Panc1 (cell line): ENCODE results near the gene CBX2. TPM values are rescaled to one million over a fixed set of nuclear protein-coding genes. Genes with fewer than 3 reads are reported as not detected.

Source experiments
- ATAC-seq: fragments of 200-7000 bp; cut with Tn5 transposase; 2 replicates; pipeline ENCODE4 v1.9.1; 2020; ENCODE audit warnings: mild to moderate bottlenecking, moderate library complexity
- BruUV-seq: library from RNA; stranded (reverse); fragments of 400-500 nt; replicated peaks from 2 replicates; lab custom pipeline; 2021; lab: Mats Ljungman, UMichigan
- CTCF ChIA-PET: fragments of 300-600 bp; sonication (Branson Sonifier 250); formaldehyde crosslinking; loops from one replicate; lab custom pipeline; 2022; ENCODE audit warnings: antibody characterized with exemption; lab: Charles Lee
- POLR2A ChIA-PET: fragments of 300-600 bp; sonication (Branson Sonifier 250); formaldehyde crosslinking; loops from one replicate; lab custom pipeline; 2022; ENCODE audit warnings: antibody characterized with exemption; lab: Charles Lee
- DNase-seq: peaks from one replicate; pipeline ENCODE4 v3.0.0-alpha.2; 2010; ENCODE audit warnings: low read depth, low spot score
- H3K27ac ChIP-seq: 2 replicates; pipeline ENCODE4 v1.5.1; 2011; ENCODE audit warnings: mild to moderate bottlenecking, low read length, inconsistent platforms
- H3K27me3 ChIP-seq: fragments of 200-500 bp; sonication (Bioruptor generic); 2 replicates; pipeline ENCODE4 v1.6.0; 2014; ENCODE audit warnings: low read length, inconsistent platforms; ENCODE audit not compliant: control insufficient read depth, insufficient read depth
- H3K36me3 ChIP-seq: fragments of 200-500 bp; sonication (Bioruptor generic); 2 replicates; pipeline ENCODE4 v1.5.1; 2014; ENCODE audit warnings: inconsistent platforms, mild to moderate bottlenecking, low read length, moderate library complexity; ENCODE audit not compliant: control insufficient read depth, insufficient read depth
- H3K4me1 ChIP-seq: 2 replicates; pipeline ENCODE4 v1.5.1; 2011; ENCODE audit warnings: inconsistent platforms, mild to moderate bottlenecking, low read length, moderate library complexity; ENCODE audit not compliant: control insufficient read depth, insufficient read depth
- H3K4me3 ChIP-seq, 2 experiments: 2 replicates each; pipeline ENCODE4 v1.5.1; 2011 to 2012; ENCODE audit warnings: low read depth in 2 of 2, low read length in 2 of 2, mild to moderate bottlenecking in 2 of 2, inconsistent platforms in 1 of 2, moderate library complexity in 1 of 2
- H3K9me3 ChIP-seq: fragments of 200-500 bp; sonication (Bioruptor generic); 2 replicates; pipeline ENCODE4 v1.5.1; 2014; ENCODE audit warnings: low read depth, mild to moderate bottlenecking, inconsistent platforms, low read length, moderate library complexity; ENCODE audit not compliant: control insufficient read depth, insufficient read depth
- POLR2AphosphoS5 ChIP-seq: IDR thresholded peaks from 2 replicates; pipeline ENCODE4 v1.6.1; 2012; ENCODE audit warnings: mild to moderate bottlenecking, low read depth, low read length, moderate library complexity
- SIN3A ChIP-seq: IDR thresholded peaks from 2 replicates; pipeline ENCODE4 v1.6.1; 2012; ENCODE audit warnings: low read depth, mild to moderate bottlenecking, low read length, moderate library complexity, borderline replicate concordance; ENCODE audit not compliant: insufficient read depth
- TCF7L2 ChIP-seq: IDR thresholded peaks from 2 replicates; pipeline ENCODE4 v1.6.1; 2011; ENCODE audit warnings: mild to moderate bottlenecking, low read depth, low read length, inconsistent platforms
- in situ Hi-C: cut with HindIII; loops from 2 replicates; pipeline ENCODE4 v1.10.0; 2016; ENCODE audit warnings: low sequenced_read_pairs, low pct_unique_long_range_greater_than_20kb
- intact Hi-C: fragments of 100-400 bp; cut with micrococcal nuclease; formaldehyde crosslinking; loops from one replicate; pipeline ENCODE4 v1.10.0; 2022; ENCODE audit not compliant: unreplicated experiment
- total RNA-seq: library from RNA; stranded (reverse); gene quantifications from one replicate; pipeline ENCODE4 v1.2.1, GENCODE V29; 2021; ENCODE audit not compliant: unreplicated experiment
- TF ChIP-seq, protein P1 (sequence below), 2 experiments: IDR thresholded peaks; 2 replicates each; pipeline ENCODE4 v1.6.1; 2011 to 2012; ENCODE audit warnings: low read depth in 2 of 2, control low read depth in 1 of 2, low read length in 1 of 2, mild to moderate bottlenecking in 1 of 2, moderate library complexity in 1 of 2; ENCODE audit not compliant: insufficient read depth in 1 of 2
- TF ChIP-seq, protein P2 (sequence below): fragments of 450-650 bp; IDR thresholded peaks from 2 replicates; pipeline ENCODE4 v1.5.1; 2017; ENCODE audit warnings: mild to moderate bottlenecking

The CBX2 gene
- total RNA-seq, 1 experiment from 2014 or later = 9.0 TPM

DNA sequence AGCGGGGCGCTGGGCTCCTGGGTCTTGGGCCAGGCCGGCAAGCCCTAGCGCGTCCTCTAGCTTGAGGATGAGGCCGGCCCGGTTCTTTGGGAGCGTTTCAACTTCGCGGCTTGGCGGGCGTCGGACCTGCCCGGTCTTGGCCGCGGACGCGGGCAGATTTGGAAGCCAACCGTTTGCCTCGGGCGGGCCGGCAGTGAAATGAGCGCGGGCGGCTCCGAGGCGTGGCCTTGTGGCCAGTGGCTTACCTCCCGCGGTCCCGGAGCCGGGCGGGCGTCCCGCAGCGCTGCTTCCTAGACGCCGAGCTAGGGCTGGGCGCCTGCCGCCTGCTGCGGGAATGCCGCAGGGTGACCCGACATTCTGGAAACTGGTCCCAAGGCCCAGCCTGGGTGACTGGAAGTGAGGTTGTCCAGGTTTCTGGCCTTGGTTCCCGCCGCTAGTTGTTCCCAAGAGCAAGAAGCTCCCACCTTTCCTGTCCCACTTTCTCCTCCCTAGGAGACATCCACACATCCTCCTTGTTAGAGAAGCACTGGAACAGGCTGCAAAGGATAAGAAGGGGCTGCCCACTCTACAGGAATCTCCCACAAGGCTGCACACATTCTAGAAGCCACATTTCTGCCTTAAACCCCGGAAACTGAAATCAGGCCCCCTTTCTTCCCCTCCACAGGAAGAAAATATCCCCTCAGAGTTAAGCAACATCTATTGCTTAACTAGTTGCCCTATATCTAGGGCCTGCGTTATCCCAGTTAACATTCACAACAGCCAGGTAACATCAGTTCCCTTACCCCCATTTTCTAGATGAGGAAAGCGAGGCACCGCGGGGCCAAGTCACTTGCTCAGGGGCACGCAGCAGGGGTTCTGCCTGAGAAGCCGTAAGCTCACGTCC, 23.4 kb downstream of the CBX2 start:
- in situ Hi-C loops = no loop called here
- CTCF ChIA-PET = interaction anchor here (0.5 to 0.9 kb wide), 5 partner anchors 35 to 60 kb away, joined by 3 to 9 read pairs (median 3); no protein-coding TSS in a partner anchor

DNA sequence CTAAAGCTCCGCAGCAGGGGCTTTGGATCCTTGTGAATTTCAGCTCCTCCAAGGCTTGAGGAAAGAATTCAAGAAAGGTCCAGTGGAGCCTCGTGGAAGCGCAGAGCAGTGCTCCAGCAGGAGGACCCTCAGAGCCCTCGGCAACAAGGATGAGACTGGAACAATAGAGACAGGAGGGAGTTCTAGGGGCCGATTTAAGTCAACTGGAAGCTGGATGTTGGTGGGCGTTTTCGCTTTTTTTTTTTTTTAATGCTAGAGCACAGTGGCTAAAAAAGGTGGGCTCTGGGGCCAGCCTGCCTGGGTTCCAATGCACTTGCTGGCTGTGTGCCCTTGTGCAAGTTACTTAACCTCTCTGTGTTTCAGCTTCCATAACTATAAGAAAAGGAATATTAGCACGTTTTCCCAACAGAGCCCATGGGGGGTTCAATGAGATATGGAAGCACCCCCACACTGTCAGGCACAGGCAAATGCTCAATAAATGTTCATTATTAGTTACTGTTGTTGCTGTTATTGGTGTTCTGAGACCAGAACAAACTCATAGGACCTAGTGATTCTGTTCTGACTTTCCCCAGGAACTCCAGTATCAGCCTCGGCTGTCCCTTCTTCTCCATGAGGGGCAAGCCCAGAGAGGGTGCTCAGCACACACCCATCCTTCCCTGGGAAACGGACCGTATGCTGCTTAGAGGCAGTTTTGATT, 24.2 kb downstream of the CBX2 start:
- peak overlapping the region; percentile 21; the same call in 1 of the 2 replicates for H3K27ac ChIP-seq
- CTCF ChIA-PET = interaction anchor here (0.5 to 0.7 kb wide), 3 partner anchors 48 to 146 kb away, joined by 4 to 9 read pairs (median 9); no protein-coding TSS in a partner anchor
- BruUV-seq = no TSS peak

More for the DNA sequence above, 23.4 kb downstream of the CBX2 start:
- Histone ChIP-seq H3K27me3 (peaks cover 4% of the 10 kb centered on the region; the same call in 1 of the 2 replicates), H3K9me3 (no peaks in the 10 kb centered on the region), H3K4me3 (peak overlapping the region; percentile 35 to 43), H3K36me3 (peaks cover 2% of the 10 kb centered on the region; the same call in 1 of the 2 replicates), H3K27ac (peak overlapping the region; percentile 72), H3K4me1 (peaks cover 29% of the 10 kb centered on the region)
- TF ChIP-seq TCF7L2 (no peak), POLR2AphosphoS5 (no peak), SIN3A (no peak)
- TF ChIP-seq, protein P1, sequence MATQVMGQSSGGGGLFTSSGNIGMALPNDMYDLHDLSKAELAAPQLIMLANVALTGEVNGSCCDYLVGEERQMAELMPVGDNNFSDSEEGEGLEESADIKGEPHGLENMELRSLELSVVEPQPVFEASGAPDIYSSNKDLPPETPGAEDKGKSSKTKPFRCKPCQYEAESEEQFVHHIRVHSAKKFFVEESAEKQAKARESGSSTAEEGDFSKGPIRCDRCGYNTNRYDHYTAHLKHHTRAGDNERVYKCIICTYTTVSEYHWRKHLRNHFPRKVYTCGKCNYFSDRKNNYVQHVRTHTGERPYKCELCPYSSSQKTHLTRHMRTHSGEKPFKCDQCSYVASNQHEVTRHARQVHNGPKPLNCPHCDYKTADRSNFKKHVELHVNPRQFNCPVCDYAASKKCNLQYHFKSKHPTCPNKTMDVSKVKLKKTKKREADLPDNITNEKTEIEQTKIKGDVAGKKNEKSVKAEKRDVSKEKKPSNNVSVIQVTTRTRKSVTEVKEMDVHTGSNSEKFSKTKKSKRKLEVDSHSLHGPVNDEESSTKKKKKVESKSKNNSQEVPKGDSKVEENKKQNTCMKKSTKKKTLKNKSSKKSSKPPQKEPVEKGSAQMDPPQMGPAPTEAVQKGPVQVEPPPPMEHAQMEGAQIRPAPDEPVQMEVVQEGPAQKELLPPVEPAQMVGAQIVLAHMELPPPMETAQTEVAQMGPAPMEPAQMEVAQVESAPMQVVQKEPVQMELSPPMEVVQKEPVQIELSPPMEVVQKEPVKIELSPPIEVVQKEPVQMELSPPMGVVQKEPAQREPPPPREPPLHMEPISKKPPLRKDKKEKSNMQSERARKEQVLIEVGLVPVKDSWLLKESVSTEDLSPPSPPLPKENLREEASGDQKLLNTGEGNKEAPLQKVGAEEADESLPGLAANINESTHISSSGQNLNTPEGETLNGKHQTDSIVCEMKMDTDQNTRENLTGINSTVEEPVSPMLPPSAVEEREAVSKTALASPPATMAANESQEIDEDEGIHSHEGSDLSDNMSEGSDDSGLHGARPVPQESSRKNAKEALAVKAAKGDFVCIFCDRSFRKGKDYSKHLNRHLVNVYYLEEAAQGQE (IDR thresholded peaks at IDR 0.05; ENCODE audit: insufficient read depth in 1 of 2, low read depth in 2 of 2, low read length in 1 of 2) = no peak
- TF ChIP-seq, protein P2, sequence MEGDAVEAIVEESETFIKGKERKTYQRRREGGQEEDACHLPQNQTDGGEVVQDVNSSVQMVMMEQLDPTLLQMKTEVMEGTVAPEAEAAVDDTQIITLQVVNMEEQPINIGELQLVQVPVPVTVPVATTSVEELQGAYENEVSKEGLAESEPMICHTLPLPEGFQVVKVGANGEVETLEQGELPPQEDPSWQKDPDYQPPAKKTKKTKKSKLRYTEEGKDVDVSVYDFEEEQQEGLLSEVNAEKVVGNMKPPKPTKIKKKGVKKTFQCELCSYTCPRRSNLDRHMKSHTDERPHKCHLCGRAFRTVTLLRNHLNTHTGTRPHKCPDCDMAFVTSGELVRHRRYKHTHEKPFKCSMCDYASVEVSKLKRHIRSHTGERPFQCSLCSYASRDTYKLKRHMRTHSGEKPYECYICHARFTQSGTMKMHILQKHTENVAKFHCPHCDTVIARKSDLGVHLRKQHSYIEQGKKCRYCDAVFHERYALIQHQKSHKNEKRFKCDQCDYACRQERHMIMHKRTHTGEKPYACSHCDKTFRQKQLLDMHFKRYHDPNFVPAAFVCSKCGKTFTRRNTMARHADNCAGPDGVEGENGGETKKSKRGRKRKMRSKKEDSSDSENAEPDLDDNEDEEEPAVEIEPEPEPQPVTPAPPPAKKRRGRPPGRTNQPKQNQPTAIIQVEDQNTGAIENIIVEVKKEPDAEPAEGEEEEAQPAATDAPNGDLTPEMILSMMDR = no peak
- no TSS peak for BruUV-seq
- no peak for DNase-seq
- POLR2A ChIA-PET = no interaction called here
- intact Hi-C loops = no loop called here
- ATAC-seq = peak; percentile 0; the same call in 1 of the 2 replicates

More for the DNA sequence above, 24.2 kb downstream of the CBX2 start:
- in situ Hi-C loops (no loop called here), intact Hi-C loops (no loop called here)
- no peaks in the 10 kb centered on the region for H3K9me3 ChIP-seq
- ATAC-seq (no peak), DNase-seq (no peak)
- H3K4me3 ChIP-seq = no peak overlapping the region
- peaks cover 29% of the 10 kb centered on the region for H3K4me1 ChIP-seq
- peaks cover 4% of the 10 kb centered on the region; the same call in 1 of the 2 replicates for H3K27me3 ChIP-seq
- POLR2A ChIA-PET = no interaction called here
- H3K36me3 ChIP-seq = no peaks in the 10 kb centered on the region; the same call in 1 of the 2 replicates
- TF ChIP-seq TCF7L2 = no peak
- TF ChIP-seq SIN3A = no peak
- TF ChIP-seq, protein P2 = no peak
- no peak for TF ChIP-seq POLR2AphosphoS5
- TF ChIP-seq, protein P1 (IDR thresholded peaks at IDR 0.05; ENCODE audit: insufficient read depth in 1 of 2, low read depth in 2 of 2, low read length in 1 of 2) = no peak
